ENCODE results near the gene DLAT.

- TF ChIP-seq CTCF (IDR thresholded peaks at IDR 0.05) (peak in 2 of 4 experiments; percentile 11 to 36), POLR2AphosphoS5 (IDR thresholded peaks at IDR 0.05) (peak; percentile 75)
Measured at GRCh38 chr11:111983187-111983986, 41.8 kb upstream of the DLAT start.
